NCI-H1417 treated with DMSO at 0.1 percent for 48 hours (cell line): ENCODE measurements around the gene FANCI.

Experiments used
- DNase-seq: peaks from one replicate; lab custom pipeline; 2025; lab: John Stamatoyannopoulos, UW

The FANCI gene

GRCh38 chr15:89307046-89307587 lies 63.3 kb downstream of the FANCI start:
- DNase-seq: no peak

- no peak for DNase-seq
Observed at GRCh38 chr15:89307791-89308190, 64.0 kb downstream of the FANCI start.

DNA sequence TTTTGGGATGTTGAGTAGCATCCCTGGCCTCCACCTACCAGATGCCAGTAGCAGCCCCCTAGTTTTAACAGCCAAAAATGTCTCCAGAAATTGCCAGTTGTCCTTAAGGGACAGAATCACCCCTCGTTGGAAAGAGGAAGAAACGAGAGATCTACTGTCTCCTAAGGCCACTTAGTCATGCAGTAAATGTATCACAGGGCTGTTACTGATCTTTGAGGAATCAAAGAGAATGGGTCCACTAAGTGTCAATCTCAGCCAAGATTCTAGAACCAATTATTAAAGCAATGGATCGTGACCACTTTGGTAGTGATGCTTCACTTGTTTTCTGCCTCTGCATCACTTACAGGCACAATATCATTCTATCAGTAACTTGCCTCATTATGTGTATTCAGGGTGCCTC lies 64.5 kb downstream of the FANCI start:
- DNase-seq: no peak

DNA sequence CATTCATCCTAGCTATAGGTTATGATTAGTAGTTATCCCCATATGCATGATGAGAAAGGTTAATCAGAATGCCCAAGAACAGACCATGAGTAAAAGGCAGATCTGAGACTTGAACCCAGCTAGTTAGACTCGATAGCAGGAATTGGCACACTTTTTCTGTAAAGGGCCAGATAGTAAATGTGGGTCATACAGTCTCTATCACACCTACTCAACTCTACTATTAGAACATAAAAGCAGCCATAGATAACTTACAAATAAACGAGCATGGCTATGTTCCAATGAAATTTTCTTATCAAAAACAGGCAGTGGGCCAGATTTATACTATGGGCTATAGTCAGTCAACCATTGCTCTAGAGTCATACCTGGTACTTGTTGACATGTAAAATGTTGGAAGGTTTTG lies 66.2 kb downstream of the FANCI start:
- no peak for DNase-seq

- DNase-seq: no peak
Observed at GRCh38 chr15:89315375-89315929, 71.7 kb downstream of the FANCI start.

GRCh38 chr15:89316504-89316903 lies 72.7 kb downstream of the FANCI start:
- DNase-seq: no peak

GRCh38 chr15:89317186-89317720 lies 73.5 kb downstream of the FANCI start:
- no peak for DNase-seq

GRCh38 chr15:89319678-89320077 lies 75.9 kb downstream of the FANCI start:
- DNase-seq: no peak

- DNase-seq: no peak
Observed at GRCh38 chr15:89320200-89320599, 76.4 kb downstream of the FANCI start.

- DNase-seq: no peak
Observed at GRCh38 chr15:89321521-89322410, 78.0 kb downstream of the FANCI start.

- no peak for DNase-seq
Observed at GRCh38 chr15:89322822-89323221, 79.0 kb downstream of the FANCI start.

DNA sequence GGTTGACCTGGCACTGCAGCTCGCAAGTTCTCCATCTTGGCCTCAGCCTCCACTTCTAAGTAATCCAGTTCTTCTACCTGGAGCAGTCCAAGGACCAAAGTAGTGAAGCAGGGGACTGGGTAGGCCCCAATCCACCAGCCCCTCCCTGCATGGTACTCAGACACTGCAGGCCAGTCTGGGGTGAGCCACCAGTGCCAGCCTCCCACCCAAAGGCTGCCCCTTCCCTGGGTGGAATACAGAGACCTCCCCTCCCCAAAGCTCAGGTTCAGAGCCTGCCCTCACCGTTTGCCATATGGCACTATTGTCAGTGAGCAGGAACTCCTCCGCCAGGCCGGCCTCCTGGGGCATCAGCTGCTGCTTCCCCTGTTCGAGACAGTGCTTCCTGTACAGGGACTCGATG lies 80.0 kb downstream of the FANCI start:
- DNase-seq: no peak

- DNase-seq: no peak
Observed at GRCh38 chr15:89325039-89325803, 81.4 kb downstream of the FANCI start.

DNA sequence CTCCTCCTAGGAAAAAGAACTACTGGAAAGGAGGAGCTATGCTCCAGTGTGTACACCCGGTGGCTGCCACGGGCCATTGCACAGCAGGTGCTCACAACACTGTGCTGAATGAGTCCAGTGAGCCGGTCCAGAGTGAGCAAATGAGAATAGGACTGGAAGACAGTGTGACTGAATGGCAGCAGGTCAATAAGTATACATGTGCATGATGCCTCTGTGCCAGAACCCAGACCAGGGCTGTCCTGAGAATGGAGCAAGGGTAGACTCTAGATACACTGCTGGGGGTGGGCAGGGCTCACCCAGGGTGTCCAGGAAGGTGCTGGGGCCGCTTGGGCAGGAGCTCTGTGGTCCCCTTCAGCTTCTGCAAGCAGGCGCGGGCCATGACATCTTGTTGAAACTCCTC lies 82.5 kb downstream of the FANCI start:
- DNase-seq: no peak

DNA sequence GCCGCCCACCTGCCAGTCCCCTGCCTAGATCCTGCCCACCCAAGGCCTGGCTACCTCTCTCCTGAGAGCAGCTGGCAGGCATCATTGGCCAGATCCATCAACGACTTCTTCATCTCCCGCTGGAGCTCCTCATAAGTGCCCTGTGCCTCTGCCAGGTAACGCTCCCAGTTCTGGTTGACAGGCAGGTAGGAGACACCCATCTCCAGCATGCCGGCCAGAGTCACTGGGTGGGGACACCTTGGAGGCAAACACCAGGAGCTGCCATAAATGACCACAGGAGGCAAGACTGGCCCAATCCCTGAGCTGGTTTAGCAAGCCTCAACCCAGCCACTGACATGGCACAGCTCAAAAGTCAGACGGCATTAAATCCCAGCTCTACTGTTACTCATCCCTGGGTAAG lies 83.3 kb downstream of the FANCI start:
- DNase-seq: no peak

GRCh38 chr15:89328398-89329254 lies 84.8 kb downstream of the FANCI start:
- no peak for DNase-seq

DNA sequence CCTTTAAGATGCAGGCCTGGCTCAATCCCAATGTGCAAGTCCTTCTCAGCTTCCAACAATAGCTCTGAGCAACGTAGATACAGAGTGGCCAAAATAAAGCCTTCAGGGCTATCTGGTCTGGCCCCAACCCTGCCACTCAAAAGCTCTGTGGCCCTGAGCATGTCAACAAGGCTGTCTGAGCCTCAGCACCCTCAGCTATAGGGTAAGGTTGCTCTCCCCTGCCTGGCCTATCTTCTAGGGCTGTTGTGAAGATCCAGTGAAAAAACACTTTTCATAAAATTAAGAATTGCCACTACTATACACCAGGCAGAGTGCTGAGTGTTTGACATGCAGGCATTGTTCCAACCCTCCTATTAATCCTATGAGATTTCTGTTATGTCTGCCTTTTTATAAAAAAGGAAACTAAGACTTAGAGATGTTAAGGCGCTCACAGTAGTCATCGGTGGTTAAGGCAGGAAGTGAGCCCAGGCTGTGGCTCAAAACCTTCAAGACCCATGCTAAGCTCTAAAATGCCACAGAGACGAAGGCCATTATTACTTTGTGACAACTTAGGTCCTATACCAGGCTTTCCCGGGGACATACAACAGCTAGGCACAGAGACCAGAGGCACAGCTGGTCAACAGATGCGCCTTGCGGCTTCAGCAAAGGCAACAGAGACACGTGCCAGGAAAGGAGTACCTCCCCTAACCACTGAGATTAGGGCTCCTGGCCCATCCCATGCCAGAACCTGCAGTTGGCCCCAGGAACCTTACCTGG lies 85.7 kb downstream of the FANCI start:
- DNase-seq: no peak

GRCh38 chr15:89330119-89330518 lies 86.3 kb downstream of the FANCI start:
- DNase-seq: no peak

GRCh38 chr15:89330881-89331595 lies 87.3 kb downstream of the FANCI start:
- no peak for DNase-seq

DNA sequence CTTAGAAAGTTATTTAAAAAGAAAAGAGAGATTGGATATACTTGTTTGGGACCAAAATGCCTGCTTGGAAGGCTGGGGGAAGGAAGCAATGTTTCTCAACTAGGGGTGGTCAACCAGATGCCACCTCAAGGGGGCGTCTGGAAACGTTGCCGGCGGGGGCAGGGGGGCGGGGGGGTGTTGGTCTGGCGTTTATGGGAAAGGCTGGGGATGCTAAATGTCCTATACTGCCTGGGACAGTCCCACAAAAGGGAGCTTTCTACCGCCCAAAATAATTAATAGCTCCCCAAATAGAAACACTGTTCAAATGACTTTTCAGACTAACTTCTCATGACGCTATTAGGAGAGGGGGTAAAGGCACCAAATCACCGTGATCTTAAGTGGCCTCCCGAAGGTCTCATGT lies 88.7 kb downstream of the FANCI start:
- DNase-seq: no peak
